ENCODE results near the gene PHACTR3.

DNA sequence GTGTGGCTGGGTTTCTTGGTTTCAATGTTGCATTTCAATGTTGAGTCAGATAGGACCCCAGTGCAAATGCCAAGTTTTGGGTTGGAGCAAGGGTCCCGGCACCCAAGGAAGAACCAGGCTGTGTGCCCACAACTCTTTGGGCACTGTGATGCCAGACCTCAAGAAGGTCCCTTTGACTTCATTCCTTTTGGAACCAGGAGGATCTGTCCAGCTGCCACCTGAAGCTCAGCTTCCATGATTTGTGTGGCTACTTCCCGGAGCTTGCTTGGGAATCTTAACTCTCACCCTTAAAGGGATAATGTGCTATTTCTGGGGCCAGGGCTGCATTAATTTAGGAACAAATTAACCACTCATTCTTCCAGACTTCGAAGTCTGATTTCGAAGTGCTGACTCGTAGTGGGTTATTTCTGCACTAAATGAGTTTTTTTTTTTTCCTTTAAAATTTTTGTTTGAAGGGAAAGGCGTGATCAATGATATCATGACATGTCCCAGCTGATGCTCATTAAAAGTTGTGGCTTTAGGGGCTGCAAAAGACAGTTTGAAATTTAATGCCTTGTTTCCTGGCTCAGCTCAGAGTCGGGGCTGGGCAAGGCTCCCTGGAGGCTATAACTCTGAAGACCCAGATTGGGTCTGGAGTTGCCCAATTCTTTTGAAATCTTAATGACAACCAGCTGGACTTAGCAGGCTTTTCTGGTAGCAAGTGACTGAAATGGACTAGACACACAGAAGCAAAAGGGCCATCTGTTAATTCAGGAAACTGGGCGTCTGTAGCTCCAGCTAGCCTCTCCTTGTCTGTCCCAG is 24.0 kb upstream of the PHACTR3 start:
- TF ChIP-seq, protein P1, sequence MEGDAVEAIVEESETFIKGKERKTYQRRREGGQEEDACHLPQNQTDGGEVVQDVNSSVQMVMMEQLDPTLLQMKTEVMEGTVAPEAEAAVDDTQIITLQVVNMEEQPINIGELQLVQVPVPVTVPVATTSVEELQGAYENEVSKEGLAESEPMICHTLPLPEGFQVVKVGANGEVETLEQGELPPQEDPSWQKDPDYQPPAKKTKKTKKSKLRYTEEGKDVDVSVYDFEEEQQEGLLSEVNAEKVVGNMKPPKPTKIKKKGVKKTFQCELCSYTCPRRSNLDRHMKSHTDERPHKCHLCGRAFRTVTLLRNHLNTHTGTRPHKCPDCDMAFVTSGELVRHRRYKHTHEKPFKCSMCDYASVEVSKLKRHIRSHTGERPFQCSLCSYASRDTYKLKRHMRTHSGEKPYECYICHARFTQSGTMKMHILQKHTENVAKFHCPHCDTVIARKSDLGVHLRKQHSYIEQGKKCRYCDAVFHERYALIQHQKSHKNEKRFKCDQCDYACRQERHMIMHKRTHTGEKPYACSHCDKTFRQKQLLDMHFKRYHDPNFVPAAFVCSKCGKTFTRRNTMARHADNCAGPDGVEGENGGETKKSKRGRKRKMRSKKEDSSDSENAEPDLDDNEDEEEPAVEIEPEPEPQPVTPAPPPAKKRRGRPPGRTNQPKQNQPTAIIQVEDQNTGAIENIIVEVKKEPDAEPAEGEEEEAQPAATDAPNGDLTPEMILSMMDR (IDR thresholded peaks at IDR 0.05), result no peak
- TF ChIP-seq POLR2A (IDR thresholded peaks at IDR 0.05), result no peak

Data from prostate gland (tissue), 2 donors.